HG03139 (cell line): ENCODE data around the gene FNIP2.
"Not testable (repeated sequence)": the region's sequence is repeated elsewhere in the genome, so short reads cannot be mapped to it uniquely, and the experiment has no call there.

Experiments
- ATAC-seq: cut with Tn5 transposase; IDR thresholded peaks from one replicate; pipeline ENCODE4 v1.9.1; 2021; ENCODE audit not compliant: unreplicated experiment

FNIP2 gene

DNA sequence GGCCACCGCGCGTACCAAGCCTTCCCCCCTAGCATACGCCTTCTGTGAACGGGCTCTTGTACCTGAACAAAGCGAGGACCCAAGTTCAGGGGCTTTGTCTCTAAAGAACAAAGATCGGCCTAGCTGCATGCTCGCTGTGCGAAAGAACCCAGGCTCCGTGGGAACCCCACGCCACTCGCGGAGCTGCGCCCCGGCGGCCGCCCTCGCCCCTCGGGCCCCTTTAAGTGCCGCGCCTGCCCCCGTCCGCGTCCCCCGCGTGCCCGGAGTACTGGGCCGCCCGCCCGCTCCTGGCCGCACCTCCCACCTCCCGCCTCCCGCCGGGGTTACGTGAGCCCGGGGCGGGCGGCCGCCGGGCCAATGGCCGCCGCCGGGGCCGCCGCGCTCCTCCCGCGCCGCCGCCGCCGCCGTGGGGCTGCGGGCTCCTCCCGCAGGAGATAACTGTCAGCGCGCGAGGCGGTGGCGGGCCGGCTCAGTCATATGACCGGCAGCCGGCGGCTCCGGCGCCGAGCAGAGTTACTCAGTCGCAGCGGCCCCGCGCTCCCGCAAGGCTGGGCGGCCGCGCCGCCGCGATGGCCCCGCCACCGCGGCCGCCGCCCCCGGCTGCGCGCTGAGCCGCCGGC lies at the start of gene FNIP2:
Gene FNIP2, plus strand, starts transcription at position 472 of the 620 bp plus-strand sequence. CDS start 187 bp downstream, outside the sequence.
- peak; percentile 76 for ATAC-seq

DNA sequence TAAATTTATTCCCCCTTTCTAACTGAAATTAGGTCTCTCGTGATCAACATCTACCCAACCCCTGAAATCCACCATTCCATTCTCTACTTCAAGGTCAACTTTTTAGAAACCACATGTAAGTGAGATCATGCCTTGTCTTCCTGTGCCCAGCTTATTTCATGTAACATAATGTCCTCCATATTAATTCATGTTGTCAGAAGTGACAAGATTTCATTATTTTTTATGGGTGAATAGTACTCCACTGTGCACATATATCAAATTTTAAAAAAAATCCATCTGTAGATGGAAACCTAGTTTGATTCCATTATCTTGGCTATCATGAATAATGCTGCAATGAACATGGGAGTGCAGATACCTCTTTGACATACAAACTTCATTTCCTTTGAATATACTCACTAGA lies 47.1 kb upstream of the FNIP2 start:
- ATAC-seq: no peak

DNA sequence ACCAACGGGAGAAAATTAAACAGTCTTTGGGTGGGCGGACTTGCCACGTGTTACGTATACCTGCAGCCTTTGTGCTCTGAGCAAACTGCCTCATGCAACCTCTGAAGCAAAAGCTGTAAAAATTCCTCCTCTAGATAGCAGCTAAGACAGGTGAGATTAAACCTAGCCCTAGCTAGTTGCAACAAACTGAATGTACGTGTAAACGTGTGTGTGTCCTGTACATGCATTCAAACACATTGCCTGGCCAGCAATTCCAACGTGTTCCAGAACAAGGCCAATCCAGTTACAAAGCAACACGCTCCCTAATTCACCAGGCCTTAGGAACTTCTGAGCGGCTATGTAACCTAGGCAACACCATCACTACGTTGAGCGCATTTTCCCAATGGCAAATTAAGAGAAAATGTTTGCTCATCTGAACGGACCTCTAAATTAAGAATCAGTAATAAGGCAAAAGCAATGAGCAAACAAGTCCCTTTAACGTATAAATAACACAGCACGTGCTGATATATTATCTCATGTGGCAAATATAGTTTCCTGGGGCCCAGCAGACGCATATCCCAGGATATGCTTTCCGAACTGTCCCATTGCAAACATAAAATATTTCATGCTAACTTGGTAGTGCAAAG lies 46.4 kb upstream of the FNIP2 start:
- no peak for ATAC-seq

DNA sequence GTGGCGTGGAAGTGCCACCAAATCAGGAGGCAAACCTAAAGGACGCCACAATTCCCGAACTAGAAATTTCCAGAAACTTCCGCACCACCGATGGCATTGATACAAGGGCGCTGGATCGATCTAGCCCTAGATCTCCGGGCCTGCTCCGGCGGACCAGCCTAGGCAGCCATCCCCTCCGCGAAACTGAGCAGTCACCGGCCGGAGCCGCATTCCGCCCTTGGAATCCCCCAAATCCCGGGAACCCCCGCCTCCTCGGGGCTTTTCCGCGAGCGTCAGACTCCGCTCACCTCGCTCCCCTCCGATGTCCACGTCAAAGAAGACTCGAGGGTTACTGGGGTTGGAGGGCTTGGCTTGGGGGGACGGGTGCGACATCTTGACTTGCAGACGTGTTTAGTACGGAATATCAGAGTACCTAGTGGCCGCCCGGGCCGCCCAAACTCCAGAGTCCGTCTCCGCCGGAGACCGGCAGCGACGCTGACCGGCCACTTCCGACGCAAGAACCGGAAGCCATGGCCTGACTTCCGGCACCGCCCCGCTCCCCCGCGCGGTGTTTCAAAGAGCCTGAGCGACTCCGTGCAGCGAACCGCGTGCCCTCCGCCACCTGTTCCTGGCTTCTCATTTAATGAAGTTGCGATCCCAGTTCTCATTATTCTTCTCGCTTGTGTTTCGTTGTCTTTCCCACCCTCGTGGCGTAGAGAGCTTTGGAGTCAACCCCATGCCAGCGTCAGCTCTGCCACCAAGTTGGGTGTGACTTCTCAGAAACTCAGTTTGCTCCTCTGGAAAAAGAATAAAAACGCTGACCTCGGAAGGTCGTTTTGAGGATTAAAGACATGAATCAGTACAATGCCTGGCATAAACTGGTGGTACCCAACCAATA lies 45.7 kb upstream of the FNIP2 start, which contains the start of gene PPID:
Gene PPID, minus strand, starts transcription at position 480 of the 877 bp plus-strand sequence. Its CDS starts 108 bp downstream, at position 372.
- ATAC-seq: peak; percentile 99

DNA sequence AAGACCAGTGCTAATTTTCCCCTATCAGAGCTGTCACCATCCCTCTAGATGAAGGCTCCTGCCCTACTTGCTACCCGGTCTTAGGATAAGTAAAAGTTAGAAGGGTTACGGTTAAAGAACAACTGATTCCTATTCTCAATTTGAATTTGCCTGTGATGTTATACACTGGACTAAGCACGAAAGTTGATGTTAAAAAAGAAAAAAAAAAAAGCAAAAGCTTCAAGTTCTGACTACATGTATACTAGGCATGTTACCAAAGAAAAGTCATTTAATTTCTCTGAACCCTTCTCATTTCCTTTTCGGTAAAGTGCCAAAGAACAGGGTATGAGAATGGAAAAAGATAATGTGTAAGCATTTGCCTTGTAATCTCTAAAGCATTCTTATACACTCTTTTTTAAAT lies 44.2 kb upstream of the FNIP2 start:
- no peak for ATAC-seq

DNA sequence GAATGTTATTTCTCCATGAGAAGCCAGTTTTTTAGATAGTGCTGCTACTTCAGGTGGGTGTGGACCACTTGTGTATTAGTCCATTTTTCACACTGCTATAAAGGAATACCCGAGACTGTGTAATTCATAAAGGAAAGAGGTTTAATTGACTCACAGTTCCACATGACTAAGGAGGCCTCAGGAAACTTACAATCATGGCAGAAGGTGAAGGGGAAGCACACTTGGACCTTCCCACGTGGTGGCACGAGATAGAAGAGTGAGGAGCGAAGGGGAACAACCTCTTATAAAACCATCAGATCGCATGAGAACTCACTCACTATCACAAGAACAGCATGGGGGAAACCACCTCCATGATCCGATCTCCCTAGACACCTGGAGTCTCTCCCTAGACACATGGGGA lies 42.2 kb upstream of the FNIP2 start:
- no peak for ATAC-seq

DNA sequence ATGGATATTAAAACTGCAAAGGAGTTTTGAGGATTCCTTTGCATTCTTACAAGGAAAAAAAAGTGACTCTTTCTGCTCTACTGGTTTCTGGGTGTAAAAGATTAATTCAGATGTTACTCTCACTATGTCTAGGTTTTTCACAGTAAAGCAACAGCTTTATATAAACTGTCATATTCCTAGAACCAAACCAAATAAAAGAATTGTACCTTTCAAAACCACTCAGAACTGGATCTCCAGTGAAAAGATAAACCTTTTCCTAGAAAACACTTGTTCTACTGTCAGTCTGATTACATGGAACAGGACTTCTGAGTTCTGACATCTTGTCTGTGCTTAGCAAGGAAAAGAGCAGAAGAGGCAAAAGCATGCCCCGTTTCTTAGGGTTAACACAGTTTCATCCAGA lies 40.6 kb upstream of the FNIP2 start:
- ATAC-seq: no peak

DNA sequence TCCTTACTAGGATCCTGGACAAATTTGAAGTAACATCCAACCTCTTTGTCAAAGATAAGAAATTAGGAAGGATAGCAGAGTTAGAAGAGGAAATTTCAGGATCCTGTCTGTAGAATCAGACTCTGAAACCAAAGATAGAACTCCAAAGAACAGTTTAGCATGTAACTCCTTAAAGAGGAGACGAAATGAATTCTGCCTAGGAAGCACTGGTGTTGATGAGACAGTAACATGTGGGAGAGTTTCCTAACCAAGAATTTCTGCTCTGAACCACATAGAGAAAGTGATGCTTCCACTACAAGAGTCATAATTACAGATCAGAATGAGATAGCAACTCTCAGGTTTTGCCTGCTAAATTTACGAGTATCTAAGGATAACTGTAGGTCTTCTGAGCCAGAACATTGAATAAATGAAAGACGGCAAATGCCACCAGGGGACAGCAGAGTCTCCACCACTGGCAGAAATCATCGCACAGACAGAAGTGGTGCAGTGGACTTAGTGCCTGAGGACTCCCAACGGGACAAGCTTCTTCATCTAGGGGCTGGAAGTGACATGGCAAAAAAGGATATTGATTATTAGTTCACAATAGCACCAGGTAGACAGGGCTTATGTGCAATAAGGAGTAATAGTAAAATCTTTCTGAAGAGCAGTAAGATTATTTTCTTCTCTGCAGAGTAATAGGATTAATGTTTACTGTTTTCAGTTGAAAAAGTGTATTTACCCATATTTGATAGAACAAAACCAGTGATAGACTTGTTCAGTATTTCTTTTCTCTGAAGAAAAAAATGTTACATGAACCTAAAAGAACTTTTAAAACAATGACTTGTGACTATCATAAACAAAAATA lies 38.9 kb upstream of the FNIP2 start:
- ATAC-seq: peak; percentile 92

DNA sequence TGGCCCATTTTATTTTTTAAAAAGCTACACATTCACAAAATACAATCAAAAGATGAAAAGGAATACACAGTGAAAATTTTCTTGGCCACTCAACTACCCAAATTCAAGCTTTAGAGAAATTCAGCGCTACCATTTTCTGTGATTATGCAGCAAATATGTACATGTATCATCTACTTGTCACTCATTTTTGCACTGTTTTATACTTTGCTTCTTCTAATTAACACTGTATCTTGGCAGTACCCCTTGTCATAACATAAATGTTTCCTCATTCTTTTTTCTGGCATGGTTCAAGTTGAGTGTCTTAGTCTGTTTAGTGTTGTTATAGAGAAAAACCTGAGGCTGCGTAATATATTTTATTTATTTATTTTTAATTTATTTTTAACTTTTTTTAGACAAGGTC lies 30.0 kb upstream of the FNIP2 start:
- ATAC-seq: no peak

DNA sequence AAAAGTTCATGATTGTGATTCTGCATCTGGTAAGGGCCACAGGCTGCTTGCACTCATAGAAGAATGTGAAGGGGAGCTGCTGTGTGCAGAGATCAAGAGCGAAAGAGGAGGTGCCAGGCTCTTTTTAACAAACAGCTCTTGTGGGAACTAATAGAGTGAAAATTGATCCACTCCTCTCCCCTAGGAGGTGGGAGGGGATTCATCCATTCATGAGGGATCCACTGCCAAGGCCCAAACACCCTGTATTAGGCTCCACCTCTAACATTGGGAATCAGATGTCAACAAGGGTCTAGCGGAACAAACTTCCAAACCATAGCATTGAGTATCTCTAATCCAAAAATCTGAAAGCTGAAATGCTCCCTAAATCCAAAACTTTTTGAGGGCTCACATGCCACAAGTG lies 29.2 kb upstream of the FNIP2 start:
- no peak for ATAC-seq

DNA sequence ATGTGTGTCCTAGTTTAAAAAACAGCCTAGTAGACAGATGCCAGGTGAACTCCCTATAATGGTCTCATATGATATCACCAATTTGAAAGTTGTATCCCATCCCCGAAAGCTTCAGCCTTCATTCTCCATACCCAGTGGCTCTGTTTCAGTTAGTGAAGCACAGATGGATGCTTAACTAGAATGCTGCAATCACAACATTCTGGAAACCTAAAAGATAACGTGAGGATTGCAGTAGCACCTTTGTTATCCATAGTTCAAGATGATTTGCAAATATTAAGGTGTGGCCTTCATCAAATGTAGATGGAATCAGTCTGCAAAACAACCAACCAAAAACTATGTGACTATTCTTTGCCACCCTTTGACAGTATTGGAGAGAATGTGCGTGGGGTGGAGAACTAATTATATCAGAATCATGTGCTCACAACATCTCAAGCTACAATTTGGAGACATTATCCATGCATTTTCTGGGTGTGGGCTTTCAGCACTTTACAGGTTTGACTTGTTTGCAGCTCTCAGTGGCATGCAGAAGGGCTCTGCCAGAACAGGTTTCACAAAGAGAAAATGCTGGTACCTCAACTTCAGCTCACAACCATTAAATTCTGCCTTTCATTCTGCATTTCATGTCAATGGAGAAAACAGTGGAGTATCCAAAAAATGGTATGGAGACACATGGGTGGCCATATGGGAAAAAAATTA lies 27.4 kb upstream of the FNIP2 start:
- ATAC-seq: no peak

DNA sequence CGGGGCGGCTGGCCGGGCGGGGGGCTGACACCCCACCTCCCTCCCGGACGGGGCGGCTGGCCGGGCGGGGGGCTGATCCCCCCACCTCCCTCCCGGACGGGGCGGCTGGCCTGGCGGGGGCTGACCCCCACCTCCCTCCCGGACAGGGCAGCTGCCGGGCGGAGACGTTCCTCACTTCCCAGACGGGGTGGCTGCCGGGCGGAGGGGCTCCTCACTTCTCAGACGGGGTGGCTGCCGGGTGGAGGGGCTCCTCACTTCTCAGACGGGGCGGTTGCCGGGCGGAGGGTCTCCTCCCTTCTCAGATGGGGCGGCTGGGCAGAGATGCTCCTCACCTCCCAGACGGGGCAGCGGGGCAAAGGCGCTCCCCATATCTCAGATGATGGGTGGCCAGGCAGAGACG lies 22.3 kb upstream of the FNIP2 start:
- not testable (repeated sequence) for ATAC-seq

DNA sequence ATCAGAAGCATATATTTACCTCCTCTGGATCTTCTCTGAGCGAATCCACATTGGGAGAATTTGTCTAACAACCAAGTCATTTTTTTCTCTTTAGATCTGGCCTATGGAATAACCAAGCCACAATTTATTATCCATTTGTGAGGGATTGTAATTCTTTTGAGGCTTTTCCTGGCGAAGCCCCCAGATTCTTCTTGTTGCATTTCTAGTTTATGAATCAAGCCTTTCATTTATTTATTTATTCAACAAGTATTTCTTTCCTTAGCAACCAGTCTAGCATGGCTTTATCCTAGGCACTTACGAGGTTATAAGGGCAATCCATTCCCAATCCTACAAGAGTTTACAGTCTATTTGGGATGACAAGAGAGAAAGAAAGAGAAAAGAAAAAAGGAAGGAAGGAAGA lies 18.4 kb upstream of the FNIP2 start:
- no peak for ATAC-seq

DNA sequence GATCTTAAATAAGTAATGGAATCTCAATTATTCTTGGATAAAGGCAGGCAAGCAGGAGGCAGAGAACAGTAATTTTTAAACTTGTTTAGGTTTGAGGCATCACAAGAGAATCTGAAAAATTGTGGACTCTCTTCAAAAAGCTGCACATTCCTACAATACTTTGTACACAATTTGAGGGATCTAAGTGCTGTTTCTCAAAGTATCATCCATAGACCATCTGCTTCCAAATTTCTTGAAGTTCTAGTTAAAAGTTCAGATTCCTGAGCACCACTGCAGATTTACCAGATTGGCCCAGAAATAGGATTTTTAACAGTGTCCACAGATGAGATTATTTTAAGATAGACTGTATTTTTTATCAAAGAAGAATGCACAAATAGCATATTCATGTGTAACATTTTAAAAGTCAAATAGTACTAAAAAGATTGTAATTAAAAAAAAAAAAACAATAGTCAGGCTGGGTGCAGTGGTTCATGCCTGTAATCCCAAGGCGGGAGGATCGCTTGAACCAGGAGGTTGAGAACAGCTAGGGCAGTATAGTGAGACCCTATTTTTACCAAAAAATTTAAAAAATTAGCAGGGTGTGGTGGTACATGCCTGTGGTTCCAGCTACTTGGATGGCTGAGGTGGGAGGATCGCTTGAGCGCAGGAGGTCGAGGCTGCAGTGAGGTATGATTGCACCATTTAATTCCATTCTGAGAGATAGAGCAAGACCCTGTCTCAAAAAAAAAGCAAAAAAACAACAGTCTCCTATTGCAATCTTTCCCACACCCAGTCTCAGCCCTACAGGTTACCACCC lies 14.2 kb upstream of the FNIP2 start:
- ATAC-seq: no peak

DNA sequence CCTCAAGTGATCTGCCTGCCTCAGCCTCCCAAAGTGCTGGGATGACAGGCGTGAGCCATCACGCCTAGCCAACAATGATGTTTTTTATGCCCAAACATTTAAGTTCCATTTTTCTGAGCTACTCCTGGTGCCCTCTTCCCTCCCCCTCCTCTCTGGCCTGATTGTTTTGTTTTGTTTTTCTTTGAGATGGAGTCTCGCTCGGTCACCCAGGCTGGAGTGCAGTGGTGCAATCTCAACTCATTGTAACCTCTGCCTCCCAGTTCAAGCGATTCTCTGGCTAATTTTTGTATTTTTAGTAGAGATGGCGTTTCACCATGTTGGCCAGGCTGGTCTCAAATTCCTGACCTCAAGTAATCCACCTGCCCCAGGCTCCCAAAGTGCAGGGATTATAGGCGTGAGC lies 13.0 kb upstream of the FNIP2 start:
- ATAC-seq: not testable (repeated sequence)

DNA sequence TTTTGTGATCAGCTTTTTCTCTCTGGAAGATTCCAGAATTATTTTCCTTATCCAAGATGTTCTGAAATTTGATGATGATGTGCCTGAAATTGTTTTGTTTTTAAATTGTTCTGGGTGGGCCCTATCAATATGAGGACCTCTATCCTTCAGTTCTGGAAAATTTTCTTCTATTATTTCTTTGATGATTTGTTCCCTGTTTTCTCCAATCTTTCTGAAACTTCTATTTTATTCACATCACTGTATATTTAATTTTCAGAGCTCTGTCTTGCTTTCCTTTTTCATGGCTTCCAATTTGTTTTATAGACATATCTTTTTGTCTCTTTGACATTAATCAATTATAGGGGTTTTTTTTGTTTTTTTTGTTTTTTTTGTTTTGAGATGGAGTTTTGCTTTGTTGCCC lies 12.2 kb upstream of the FNIP2 start:
- no peak for ATAC-seq

DNA sequence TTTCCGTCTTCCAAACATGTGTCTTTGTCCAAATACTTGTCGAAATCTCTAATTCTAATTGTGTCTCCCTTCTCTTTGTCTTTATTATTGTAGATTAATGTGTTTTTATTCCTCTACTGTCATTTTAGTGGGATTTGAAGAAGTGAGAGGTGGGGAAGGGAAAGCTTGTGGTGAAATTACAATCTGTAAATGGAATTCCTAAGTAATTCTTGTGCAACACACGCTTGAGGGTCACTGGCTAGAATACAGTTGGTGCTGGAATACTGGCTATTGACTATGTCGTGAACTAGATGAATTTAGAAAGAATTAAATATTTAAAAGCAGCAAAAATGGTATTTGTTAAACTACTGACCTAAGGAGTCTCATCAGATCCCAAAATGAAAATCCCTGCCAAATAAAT lies 10.7 kb upstream of the FNIP2 start:
- no peak for ATAC-seq

DNA sequence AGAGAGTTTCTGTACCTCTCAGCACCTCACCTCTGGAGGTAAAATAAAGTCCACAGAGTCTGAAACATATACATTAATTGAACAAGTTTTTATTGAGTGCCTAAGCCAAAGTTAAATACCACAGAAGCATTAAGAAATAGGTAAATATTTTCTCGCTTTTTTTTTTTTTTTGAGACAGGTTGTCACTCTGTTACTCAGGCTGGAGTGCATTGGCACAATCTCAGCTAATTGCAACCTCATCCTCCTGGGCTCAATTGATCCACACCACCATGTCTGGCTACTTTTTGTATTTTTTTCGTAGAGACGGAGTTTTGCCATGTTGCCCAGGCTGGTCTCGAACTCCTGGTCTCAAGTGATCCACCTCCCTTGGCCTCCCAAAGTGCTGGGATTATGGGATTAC lies 10.1 kb upstream of the FNIP2 start:
- ATAC-seq: no peak

DNA sequence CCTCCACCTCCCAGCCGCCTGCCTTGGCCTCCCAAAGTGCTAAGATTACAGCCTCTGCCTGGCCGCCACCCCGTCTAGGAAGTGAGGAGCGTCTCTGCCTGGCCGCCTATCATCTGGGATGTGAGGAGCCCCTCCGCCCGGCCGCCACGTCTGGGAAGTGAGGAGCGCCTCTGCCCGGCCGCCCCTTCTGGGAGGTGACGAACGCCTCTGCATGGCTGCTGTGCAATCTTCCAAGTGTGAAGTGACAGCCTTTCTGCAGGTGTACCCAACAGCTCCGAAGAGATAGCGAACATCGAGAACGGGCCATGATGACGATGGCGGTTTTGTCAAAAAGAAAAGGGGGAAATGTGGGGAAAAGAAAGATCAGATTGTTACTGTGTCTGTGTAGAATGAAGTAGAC lies 9.3 kb upstream of the FNIP2 start:
- ATAC-seq: not testable (repeated sequence)

DNA sequence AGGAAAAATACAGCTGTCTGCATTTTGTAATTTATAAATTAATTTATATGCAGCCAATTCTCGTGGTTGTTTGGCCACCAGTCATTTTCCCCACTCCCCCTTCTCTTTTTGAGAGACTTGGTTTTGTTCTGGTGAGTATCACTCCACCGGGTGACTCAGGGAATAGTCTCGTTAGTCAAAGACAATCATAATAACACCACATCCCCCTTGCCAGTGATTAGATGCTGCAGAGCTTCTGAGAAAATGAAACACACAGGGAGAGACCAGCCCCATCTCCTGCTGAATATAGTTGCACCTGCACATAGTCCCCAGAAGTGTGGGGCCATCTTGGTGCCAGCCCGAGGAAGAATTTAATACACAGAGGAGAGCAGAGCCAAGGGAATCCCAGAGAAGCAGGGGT lies 8.0 kb upstream of the FNIP2 start:
- ATAC-seq: no peak
